NOMO-1 treated with dmso at 0.1 percent for 144 hours (cell line): Measurements from ENCODE around the gene TAX1BP1.

Source experiments
- DNase-seq: peaks from one replicate; lab custom pipeline; 2025; ENCODE audit not compliant: unreplicated experiment; lab: John Stamatoyannopoulos, UW

TAX1BP1 gene

GRCh38 chr7:27739909-27740448, at the start of gene TAX1BP1:
TAX1BP1 (plus strand) TSS chr7:27740162; CDS start chr7:27748525, 8,363 bp downstream.
- DNase-seq: peak; percentile 89

DNA sequence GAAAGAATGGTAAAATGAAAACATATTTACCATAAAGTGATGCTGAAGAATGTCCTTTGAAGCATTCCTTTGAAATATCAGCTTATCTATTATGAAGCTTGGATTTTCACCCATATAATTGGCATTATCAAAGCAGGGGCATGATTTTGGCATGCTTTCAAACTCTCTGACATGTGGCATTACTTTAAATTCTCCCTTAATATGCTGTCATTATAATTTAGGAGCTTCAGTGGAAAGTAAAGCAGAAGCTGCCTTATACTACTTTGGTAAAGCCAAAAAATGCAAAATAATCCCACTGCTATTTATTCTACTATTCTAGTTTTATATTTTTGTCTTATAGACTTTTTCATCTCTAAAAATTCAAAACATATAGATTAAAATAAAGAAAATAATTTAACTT, 49.3 kb upstream of the TAX1BP1 start:
- no peak for DNase-seq

- DNase-seq: peak; percentile 38
These were observed 46.2 kb upstream of the TAX1BP1 start for GRCh38 chr7:27693794-27694193.

DNA sequence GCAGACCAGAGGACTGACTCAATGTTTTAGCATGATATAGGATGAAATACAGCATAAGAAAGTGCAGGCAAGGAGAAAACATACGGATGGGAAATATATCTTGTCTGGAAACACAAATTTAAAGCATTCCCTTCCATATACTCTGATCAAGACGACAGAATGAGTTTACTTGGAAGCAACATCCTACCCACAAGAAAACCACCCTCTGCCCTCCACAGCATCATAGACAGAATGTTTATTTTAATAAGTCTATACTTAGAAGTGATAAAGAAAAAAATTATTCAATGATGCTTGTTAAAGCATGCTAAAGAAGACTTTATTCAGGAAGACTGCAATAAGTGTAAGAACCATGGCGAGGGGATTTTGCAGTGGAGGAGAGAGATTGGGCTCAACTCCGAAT, 44.9 kb upstream of the TAX1BP1 start:
- no peak for DNase-seq

DNA sequence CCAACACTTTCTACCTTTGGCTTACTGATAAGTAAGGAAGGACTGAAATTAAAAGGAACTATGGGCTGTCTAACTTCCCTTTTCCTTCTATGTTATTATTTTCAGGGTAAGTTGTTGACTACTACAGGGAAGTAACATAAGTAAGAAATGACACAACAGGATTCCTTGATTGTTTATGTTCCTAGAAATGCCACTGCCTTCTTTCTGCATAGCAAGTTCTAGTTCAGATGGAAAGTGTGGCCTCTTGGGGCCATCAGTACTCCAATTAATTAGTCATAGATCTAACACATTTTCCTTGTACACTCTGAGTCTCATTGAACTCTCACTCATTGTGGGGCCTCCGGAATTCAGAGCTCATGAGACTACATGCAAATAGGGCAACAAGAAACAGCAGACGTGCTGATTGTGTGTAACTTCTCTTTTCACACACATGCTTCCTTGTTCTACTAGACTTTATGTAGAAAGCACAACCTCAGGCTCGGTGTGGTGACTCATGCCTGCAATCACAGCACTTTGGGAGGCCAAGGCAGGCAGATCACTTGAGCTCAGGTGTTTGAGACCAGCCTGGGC, 42.0 kb upstream of the TAX1BP1 start:
- DNase-seq: peak; percentile 73

GRCh38 chr7:27699751-27700150, 40.2 kb upstream of the TAX1BP1 start:
- no peak for DNase-seq

- DNase-seq: no peak
These were observed 39.5 kb upstream of the TAX1BP1 start for GRCh38 chr7:27700501-27700900.

- DNase-seq: no peak
These were observed 36.8 kb upstream of the TAX1BP1 start for GRCh38 chr7:27703181-27703580.

DNA sequence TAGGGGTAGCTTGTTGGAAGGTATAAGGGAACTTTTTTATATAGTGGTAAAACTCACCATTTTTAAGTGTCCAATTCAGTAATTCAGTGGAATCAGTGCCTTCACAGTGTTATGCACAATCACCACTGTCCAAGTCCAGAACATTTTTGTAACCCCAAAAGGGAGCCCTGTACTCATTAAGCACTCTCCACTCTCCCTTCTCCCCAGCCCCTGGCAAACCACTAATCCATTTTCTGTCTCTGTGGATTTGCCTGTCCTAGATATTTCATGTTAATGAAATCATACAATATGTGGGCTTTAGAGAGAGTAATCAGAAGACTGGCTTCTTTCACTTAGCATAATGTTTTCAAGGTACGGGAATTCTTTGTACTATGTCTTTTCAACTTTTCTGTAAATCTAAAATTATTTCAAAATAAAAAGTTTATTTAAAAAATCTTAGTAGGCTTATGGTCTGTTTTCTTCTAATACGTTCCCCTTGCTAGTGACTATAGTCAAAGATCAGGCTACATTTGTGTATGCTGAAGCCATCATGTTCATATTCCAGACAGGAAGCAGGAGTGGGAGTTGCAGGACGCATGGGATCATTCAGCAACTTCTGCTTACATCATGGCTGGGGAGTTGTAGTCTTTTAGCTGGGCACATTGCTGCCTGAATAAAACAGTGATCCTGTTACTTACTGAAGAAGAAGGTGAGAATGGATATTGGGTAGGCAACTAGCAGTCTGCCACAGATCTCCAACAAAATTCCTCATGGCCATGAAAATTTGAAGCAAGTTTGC, 35.4 kb upstream of the TAX1BP1 start:
- DNase-seq: no peak

DNA sequence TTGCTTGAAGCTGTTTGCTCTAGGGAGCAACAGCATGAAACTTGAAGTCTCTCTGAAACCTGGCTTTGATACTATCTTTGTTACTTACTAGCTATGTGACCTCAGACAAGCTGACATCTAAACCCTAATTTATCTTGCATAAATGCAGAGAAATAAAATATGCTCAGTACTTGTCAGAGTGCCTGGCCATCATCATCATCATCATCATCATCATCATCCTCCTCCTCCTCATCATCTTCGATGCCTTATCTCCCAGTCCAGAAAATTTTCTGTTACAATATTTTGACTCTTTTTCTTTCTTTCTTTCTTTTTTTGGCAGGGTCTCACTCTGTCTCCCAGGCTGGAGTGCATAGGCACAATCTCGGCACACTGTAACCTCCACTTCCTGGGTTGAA, 34.8 kb upstream of the TAX1BP1 start:
- no peak for DNase-seq

DNA sequence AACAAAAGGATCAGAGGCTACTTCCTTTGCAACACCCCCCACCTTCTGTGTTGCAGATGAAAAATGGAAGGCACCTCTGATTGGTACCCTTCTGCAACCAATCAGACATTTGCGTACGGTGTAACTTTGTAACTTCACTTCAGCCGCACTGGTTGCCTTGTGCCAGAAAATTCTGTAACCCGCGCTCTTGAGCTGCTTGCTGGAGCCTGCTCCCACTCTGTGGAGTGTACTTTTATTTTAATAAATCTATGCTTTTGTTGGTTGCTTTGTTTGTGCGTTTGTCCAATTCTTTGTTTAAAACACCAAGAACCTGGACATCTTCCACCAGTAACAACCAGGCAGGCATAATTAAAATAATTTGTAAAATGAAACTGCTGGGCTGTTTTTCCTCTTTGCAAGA, 31.5 kb upstream of the TAX1BP1 start:
- no peak for DNase-seq

DNA sequence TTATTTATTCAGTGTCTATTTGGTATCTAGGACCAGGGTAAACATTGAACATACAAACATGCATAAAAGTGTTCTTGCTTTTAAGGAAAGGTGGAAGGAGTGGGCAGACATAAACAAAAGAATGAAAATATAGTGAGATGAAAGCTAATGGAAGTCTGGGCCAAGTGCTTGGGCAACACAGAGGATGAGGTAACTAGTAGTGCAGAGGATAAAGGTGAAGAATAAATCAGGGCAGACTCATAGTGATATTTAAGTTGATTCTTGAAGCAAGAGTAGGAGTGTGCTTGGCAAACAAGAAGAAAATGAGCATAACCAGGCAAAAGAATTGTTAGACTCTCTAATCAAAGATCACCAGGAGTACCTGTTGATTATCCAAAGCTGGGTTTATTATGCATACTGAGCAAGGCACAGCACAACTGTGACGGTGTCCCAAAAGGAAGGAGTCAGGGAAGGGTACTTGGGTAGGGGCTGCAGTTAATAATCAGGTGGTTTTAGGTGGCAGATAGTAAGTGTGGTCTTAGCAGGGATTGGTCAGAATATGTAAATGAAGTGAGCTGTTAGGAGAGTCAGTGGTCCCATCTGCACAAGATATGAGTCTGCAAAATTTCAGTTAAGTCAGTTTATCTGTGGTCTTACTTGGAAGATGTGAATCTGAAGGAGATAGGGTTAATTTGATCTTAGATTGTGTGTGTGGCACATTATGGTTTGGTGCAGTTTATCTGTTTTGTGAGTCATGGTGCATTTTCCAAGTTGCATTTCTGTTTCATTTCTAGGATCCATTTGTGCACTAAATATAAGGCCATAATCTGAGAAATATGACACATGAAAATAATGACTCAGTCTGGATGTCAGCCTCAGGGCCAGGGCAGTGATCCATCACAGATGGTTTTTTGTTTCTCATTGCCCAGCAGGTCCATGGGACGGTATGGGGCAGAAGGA, 30.6 kb upstream of the TAX1BP1 start:
- DNase-seq: no peak

DNA sequence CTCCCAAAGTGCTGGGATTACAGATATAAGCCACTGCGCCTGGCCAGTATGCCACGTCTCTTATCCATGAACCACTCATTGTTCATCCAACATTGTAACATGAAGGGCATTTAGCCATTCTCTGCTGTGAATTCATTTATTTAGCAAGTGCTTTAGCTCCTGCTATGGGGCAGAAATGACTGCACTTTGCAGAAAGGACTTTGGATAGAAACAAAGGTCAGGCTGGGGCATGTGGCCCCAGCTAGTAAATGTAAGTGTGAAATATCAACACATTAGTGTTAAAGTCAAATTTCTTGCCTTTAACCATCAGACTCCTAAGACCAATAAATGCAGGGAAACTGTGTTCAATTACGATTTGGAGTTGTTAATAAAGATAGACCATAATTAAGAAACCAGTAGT, 27.7 kb upstream of the TAX1BP1 start:
- DNase-seq: no peak

GRCh38 chr7:27714831-27715444, 25.0 kb upstream of the TAX1BP1 start:
- no peak for DNase-seq

- DNase-seq: no peak
These were observed 16.9 kb upstream of the TAX1BP1 start for GRCh38 chr7:27723085-27723484.

DNA sequence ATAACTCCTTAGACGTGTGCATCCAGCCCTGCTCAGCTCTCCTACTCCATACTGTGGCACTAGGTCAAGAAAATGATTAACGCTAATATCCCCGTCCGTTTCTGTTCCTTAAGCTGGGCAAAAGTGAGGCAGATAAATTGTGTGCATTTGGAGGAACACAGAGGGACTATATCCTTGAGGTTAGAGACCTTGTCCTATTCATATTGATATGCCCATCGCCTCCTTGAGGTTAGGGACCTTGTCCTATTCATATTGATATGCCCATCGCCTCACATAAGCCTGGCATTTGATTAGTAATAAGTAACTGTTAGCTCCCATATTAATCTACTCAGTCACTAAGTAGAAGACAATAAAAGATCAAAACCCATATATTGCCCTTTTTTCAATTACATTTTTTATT, 12.9 kb upstream of the TAX1BP1 start:
- DNase-seq: no peak

- no peak for DNase-seq
These were observed 9.8 kb upstream of the TAX1BP1 start for GRCh38 chr7:27730112-27730511.

DNA sequence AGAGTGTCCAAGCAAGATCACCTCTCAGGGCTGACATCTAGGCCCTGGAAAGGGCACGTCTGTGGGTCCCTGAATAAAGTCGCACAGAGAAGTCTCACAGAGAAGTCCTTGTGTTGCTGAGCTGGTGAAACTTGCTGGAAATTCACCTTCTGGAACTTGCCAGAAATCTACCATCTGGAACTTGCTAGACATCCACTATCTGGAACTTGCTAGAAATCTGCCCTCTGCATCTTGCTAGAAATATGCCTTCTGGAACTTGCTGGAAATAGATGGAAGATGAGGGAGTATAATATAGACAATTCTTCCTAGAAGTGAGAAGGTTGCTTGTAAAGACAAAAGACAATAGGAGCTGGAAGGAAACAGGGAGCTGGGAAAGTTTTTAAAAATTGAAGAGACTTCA, 5.4 kb upstream of the TAX1BP1 start:
- no peak for DNase-seq

DNA sequence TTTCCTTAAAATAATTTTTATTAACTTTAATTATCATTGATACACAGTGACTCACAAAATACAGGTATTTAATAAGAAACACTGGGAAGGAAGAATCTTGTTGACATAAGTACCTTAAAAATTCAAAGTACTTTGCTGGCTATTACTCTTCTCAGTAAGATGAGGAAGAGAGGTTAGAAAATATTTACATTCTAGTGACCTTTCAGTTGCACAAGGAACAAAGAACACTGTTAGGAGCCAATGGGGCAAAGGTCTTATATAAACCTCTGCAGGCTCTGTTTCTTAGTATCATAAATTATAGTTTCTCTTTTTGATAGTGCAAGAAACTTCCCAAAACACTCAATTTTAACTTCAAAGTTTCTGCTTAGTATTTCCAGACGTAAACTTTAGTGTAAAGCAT, 4.8 kb upstream of the TAX1BP1 start:
- no peak for DNase-seq

DNA sequence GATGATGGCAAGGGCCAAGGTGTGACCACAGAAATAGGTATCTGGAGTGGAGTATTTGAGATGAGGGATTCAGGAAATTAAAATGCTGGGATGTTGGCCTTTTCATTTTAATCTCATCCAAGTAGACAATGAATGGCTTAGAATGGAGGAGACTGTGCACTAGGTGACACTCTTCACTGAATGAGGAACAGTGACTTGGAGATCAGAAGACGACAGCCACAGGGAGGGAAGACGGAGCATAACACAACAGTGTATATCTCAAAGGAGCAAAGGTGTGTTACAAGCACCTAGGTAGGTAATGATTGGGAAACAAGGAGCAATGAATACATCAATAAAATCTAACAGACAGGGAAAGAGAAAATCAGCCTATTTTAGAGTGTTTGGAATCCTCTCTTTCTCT, 4.1 kb upstream of the TAX1BP1 start:
- no peak for DNase-seq

DNA sequence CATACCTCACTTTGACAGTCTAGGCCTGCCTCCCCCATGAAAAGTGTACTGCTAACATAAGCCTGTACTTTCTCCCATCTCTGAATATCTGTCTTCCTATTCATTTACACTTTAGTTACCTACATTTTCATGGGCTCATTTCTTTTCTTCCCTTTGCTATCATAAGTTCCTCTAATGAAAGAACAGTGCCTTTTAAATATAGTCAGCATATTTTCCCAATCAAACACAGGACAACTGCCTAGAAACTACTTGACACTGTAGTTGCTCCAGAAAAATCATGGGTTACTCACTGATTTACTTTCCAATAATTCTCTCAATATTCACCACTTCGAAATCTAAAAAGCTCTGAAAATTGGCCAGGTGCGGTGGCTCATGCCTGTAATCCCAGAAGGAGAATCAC, 2.8 kb upstream of the TAX1BP1 start:
- DNase-seq: no peak
